ENCODE data around the gene POLR1C.

- TF ChIP-seq CTCF (IDR thresholded peaks at IDR 0.05; ENCODE audit: low read length) (peak; percentile 92), EZH2 (optimal IDR thresholded peaks at IDR 0.05; ENCODE audit: low read depth, low read length) (no peak), EZH2phosphoT487 (IDR thresholded peaks at IDR 0.05; ENCODE audit: low read length) (no peak)
Measured at GRCh38 chr6:43506667-43507471, 10.0 kb upstream of the POLR1C start.
